HG03575 (cell line): Measurements from ENCODE around the gene ZNF311.
"Not testable (repeated sequence)": the region's sequence is repeated elsewhere in the genome, so short reads cannot be mapped to it uniquely, and the experiment has no call there.

Experiments used
- ATAC-seq: cut with Tn5 transposase; IDR thresholded peaks from one replicate; pipeline ENCODE4 v1.9.1; 2021; ENCODE audit not compliant: unreplicated experiment, insufficient number of reproducible peaks, low FRiP score; ENCODE audit errors: extremely low read depth

Gene ZNF311

DNA sequence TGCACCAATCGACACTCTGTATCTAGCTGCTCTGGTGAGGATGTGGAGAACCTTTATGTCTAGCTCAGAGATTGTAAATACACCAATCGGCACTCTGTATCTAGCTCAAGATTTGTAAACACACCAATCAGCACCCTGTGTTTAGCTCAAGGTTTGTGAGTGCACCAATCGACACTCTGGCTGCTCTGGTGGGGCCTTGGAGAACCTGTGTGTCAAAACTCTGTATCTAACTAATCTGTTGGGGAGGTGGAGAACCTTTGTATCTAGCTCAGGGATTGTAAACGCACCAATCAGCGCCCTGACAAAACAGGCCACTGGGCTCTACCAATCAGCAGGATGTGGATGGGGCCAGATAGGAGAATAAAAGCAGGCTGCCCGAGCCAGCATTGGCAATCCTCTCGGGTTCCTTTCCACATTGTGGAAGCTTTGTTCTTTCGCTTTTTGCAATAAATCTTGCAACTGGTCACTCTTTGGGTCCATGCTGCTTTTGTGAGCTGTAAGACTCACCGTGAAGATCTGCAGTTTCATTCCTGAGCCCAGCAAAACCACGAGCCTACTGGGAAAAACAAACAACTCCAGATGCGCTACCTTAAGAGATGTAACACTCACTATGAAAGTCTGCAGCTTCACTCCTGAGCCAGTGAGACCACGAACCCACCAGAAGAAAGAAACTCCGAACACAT lies 46.4 kb downstream of the ZNF311 start:
- ATAC-seq: not testable (repeated sequence)

DNA sequence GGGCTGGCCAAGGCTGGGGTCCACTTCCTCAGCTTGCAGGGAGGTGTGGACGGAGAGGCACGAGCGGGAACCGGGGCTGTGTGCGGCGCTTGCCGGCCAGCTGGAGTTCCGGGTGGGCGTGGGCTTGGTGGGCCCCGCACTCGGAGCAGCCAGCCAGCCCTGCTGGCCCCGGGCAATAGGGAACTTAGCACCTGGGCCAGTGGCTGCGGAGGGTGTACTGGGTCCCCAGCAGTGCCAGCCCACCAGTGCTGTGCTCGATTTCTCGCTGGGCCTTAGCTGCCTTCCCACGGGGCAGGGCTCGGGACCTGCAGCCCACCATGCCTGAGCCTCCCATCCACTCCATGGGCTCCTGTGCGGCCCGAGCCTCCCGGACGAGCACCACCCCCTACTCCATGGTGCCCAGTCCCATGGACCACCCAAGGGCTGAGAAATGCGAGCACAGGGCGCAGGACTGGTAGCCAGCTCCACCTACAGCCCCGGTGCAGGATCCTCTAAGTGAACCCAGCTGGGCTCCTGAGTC lies 47.3 kb downstream of the ZNF311 start:
- ATAC-seq: not testable (repeated sequence)

DNA sequence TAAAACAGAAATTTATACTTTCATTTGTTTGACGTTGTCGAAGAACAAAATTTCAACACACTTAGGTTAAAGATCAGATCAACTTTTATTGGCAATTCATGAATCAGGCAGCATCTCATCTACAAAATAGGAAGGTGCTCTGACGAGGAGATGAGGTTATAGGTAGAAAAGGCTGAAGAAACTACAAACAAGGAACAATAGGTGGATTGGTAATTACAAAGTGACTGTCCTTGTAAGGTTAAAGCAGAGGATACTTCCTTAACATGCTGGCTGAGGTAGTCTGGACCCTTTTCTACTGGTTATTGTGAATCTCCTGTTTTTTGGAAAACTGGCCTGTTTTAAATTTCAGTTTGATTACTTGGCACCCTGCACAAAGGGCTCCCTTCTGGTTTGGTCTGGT lies 48.8 kb downstream of the ZNF311 start:
- ATAC-seq: no peak

DNA sequence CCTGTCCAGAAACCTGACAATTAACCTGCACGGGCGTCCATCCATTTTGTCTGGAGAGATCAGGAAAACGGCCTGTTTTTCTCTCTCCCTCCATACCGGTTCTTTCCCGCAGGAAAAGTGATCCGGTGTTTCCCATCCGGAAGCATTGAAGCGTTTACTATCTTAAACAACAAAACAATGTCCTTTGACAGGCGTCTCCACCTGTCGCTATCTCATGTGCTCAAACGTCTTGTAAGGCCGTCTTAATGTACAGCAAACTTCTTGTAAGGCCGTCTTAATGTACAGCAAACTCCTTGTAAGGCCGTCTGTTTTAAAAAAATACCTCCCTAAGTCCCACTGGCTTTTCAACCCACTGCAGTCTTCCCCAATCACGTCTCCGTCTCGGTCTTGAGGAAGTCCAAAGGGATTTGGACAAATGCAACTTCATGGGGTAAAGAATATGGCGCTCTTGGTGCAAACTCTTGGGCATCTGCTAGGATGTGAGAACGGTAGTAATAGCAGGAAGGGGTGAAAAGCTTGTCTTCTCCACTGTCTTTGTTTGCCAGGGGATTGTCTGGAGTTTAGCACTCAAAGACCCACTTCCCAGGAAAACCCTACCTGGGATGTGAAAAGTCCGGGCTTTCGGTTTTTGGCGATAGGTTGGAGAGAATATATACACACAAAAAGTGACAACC lies 51.4 kb downstream of the ZNF311 start:
- no peak for ATAC-seq

DNA sequence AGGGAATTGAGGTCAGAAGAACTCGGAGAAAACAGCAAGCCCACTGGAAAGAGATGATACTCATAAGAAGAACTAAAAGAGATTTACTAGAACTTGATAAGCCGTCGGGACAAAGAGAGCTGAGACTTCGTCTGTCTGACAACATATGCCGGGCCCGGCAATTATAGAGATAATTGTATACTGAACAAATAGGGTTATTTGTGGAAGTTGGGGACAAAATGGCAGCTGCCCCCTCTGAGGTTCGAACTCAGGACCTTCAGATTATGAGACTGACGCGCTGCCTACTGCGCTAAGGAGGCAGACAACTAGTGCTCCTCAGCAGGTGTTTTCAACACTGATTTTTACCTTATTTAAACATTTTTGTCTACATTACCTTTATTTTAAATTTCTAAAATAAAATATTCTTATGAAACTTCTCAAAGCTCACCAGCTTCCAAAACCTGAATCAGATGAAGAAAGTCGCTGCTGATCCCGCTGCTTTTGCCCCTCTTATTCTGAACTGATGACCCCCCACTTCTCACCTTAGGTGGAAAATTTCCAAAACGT lies 52.0 kb downstream of the ZNF311 start:
- ATAC-seq: no peak

DNA sequence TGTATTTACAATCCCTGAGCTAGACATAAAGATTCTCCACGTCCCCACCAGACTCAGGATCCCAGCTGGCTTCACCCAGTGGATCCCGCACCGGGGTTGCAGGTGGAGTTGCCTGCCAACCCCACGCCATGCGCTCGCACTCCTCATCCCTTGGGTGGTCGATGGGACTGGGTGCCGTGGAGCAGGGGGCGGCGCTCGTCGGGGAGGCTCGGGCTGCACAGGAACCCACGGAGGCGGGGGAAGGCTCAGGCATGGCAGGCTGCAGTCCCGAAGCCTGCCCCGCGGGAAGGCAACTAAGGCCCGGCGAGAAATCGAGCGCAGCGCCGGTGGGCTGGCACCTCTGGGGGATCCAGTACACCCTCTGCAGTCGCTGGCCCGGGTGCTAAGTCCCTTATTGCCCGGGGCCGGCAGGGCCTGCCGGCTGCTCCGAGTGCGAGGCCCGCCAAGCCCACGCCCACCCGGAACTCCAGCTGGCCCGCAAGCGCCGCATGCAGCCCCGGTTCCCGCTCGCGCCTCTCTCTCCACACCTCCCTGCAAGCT lies 55.4 kb downstream of the ZNF311 start:
- not testable (repeated sequence) for ATAC-seq

DNA sequence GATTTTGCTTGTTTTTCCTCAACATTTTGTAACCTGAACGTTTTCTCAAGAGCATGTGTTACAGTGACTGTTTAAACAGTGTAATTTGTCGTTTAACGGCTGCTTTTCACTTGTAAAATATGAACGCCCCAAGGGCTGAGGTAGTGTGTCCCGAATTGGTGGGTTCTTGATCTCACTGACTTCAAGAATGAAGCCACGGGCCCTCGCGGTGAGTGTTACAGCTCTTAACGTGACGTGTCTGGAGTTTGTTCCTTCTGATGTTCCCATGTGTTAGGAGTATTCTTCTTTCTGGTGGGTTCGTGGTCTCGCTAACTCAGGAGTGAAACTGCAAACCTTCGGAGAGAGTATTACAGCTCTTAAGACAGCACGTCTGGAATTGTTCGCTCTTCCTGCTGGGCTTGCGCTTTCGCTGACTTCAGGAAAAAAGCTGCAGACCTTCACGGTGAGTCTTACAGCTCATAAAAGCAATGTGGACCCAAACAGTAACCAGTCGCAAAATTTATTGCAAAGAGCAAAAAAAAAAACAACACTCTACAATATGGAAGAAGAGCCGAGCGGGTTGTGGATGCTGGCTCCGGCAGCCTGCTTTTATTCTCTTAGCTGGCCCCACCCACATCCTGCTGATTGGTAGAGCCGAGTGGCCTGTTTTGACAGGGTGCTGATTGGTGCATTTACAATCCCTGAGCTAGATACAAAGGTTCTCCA lies 56.2 kb downstream of the ZNF311 start:
- no peak for ATAC-seq

DNA sequence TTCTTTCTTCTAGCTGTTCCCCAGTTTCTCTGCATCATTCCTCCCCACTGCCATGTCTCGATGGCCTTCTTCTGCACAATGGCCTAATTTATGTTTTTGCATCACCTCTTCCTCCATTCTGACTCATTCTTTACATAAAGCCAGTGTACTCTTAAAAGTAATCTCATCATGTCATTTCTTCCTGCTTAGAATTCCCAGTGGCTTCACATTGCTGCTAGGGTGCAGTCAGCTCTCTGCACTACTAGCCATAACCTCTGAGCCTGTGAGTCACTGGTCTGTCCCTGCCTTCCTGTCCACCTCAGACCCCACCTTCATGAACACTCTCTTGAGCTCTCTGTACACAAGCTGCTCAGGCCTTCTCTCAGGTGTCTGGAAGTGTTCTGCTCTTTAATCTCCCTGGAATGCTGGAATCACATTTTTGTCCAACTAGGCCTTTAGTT lies 57.3 kb downstream of the ZNF311 start:
- ATAC-seq: no peak

DNA sequence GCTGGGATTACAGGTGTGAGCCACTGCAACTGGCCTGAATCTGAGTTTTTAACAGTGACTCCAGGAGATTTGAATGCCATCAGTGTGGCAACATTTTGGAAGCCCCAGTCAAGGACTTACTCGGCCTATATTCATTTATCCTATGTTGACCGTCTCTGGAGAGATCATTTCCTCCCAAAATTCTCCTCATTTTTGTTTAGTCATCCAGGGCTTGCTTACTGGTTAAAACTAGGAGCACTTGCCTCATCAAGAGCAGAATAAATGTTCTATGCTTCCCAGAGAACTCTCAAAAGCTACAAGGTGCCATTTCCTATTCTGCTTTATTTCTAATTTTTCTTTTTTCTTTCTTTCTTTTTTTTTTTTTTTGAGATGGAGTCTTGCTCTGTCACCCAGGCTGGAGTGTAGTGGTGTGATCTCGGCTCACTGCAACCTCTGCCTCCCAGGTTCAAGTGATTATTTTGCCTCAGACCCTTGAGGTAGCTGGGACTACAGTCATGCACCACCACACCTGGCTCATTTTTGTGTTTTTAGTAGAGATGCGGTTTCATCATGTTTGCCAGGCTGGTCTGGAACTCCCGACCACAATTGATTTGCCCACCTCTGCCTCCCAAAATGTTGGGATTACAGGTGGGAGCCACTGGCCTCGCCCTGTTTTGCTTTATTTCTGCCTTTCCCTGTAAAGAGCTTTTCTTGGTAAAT lies 57.9 kb downstream of the ZNF311 start:
- no peak for ATAC-seq

DNA sequence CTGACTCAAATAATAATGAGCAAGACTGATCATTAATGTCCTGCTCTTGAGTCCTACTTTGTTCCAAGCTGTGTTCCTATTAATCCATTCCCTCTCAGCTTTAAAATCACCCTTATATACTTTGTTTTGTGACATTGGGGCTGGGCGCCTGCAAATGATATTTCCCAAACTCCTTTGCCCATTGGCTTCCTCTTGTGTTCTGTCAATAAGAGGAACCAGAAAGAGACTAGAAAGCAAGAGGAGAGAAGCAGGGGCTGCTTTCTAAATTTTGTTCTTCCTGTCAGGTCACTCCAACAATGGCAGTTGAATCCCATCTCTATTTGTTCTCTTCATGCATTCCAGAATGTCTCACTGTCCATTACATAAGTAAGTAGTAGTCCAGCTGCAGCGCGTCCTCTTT lies 59.8 kb downstream of the ZNF311 start:
- ATAC-seq: no peak
